SIG-M5 (cell line): ENCODE measurements around the gene EXOC5.

ENCODE experiments used
- DNase-seq: peaks from one replicate; lab custom pipeline; 2025; lab: John Stamatoyannopoulos, UW

EXOC5 gene

GRCh38 chr14:57161583-57162234 lies 107.0 kb downstream of the EXOC5 start:
- no peak for DNase-seq

DNA sequence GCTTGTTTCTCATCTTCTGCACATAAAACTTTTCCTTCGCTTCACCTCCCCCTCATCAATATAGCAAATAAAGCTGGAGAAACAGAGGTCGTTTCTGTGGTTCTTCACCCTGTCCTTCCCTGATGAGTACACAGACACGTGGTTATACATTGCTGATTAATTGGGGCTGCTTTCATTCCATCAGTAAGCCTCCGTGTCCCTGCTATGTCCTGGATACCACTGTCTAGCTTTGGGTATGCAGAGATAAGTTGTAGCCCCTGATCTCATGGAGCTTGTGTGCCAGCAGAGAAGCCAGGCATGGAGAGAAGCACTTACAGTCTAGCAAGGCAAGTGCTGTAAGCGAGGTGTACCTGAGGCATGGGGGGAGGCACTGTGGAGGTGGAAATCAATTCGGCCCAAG lies 108.4 kb downstream of the EXOC5 start:
- DNase-seq, result no peak

DNA sequence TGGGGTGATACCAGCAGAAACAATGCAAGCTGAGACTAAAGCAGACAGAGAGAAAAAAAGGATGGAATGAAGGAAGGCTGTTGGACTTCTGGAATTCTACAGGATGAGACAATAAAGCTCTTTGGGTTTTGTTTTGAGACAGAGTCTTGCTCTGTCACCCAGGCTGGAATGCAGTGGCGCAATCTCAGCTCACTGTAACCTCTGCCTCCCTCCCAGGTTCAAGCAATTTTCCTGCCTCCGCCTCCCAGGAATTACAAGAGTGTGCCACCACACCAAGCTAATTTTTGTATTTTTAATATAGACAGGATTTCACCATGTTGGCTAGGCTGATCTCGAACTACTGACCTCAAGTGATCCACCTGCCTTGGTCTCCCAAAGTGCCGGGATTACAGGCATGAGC lies 115.4 kb downstream of the EXOC5 start:
- DNase-seq, result no peak
